Heart right ventricle (tissue), 16 donors: ENCODE results near the gene TMEM244. TPM values are rescaled to one million over a fixed set of nuclear protein-coding genes. Genes with fewer than 3 reads are reported as not detected.
"Not testable (repeated sequence)": the region's sequence is repeated elsewhere in the genome, so short reads cannot be mapped to it uniquely, and the experiment has no call there.

Experiments used
- ATAC-seq, 8 donors: fragments of 200-7000 bp; cut with Tn5 transposase; one replicate each; pipeline ENCODE4 v1.9.1; 2020; ENCODE audit warnings: mild to moderate bottlenecking in 8 of 8, moderate library complexity in 8 of 8, moderate number of reproducible peaks in 1 of 8
- DNase-seq, 2 donors: peaks; one replicate each; pipeline ENCODE4 v3.0.0-alpha.2; 2020
- H3K27ac ChIP-seq, 10 donors: fragments of 200-600 bp; sonication (generic) in 2 of 10; one replicate each; pipeline versions ENCODE4 v1.5.0 to v1.8.0; 2020 to 2022; ENCODE audit warnings: mild to moderate bottlenecking in 3 of 10
- H3K27me3 ChIP-seq, 7 donors: fragments of 200-600 bp; one replicate each; pipeline ENCODE4 v1.8.0; 2021 to 2022; ENCODE audit warnings: mild to moderate bottlenecking in 2 of 7
- H3K36me3 ChIP-seq, 9 donors: fragments of 200-600 bp; sonication (generic) in 1 of 9; one replicate each; pipeline versions ENCODE4 v1.5.0 to v1.8.0; 2020 to 2022; ENCODE audit warnings: mild to moderate bottlenecking in 2 of 9
- H3K4me1 ChIP-seq, 9 donors: fragments of 200-600 bp; sonication (generic) in 1 of 9; one replicate each; pipeline versions ENCODE4 v1.5.0 to v1.8.0; 2020 to 2022; ENCODE audit warnings: mild to moderate bottlenecking in 4 of 9
- H3K4me3 ChIP-seq, 10 donors: fragments of 200-600 bp; sonication (generic) in 2 of 10; one replicate each; pipeline versions ENCODE4 v1.5.0 to v1.8.0; 2020 to 2022; ENCODE audit warnings: mild to moderate bottlenecking in 7 of 10, moderate library complexity in 2 of 10
- H3K9me3 ChIP-seq, 11 donors: fragments of 200-600 bp in 10 of 11; sonication (generic) in 2 of 11; one replicate each; pipeline versions ENCODE4 v1.5.0 to v1.8.0; 2013 to 2022; ENCODE audit warnings: mild to moderate bottlenecking in 2 of 11, control low read depth in 1 of 11, moderate library complexity in 1 of 11
- WGBS, 2 donors: extraction: QIAGEN DNeasy Blood & Tissue Kit; methylation state at CpG; one replicate each; pipeline ENCODE4 v1.1.7; 2013; ENCODE audit warnings: inconsistent platforms in 1 of 2; 5-methylcytosine and 5-hydroxymethylcytosine counted together
- intact Hi-C, 10 donors: fragments of 100-400 bp; cut with DNase I; formaldehyde crosslinking; loops; one replicate each; pipeline versions ENCODE4 v1.11.1 to v1.14.2; 2022
- polyA plus RNA-seq, 2 donors: library from polyadenylated mRNA; stranded (reverse); fragments of 200-250 nt; gene quantifications; one replicate each; pipeline ENCODE4 v1.2.3, GENCODE V29; 2013
- total RNA-seq, 10 donors: library from RNA; stranded (reverse); fragmentation: NEBNext Ultra II Directional in 3 of 10; extraction: Animal tissue kit (Norgen Biotek cat#: 25700) in 3 of 10; gene quantifications; one replicate each; pipeline versions ENCODE4 v1.2.1 to v1.2.4, GENCODE V29; 2021 to 2023
- TF ChIP-seq, protein P1 (sequence below), 9 donors: fragments of 200-600 bp; sonication (generic) in 2 of 9; IDR thresholded peaks; one replicate each; pipeline versions ENCODE4 v1.5.0 to v1.8.0; 2021 to 2022; ENCODE audit warnings: antibody characterized with exemption in 9 of 9, mild to moderate bottlenecking in 5 of 9, moderate library complexity in 1 of 9
- donor health status: Arrhythmogenic right ventricular cardiomyopathy.
- donor health status: ischemic (EF 13 %, LVEDD 7.1; RV severe dilation, severe dysfunction).
- donor health status: healthy with polysubstance abuse.
- donor health status: DM: no; HTN: yes; CAD: no.
- donor health status: DM: no; HTN: no; CAD: no.
- donor health status: ischemic (EF 25% LVEDD 6.9; RV normal size, moderate dysfunction).
- donor health status: ischemic (EF 25% LVEDD 5.7; RV mildly dilated, moderate dysfunction).
- donor health status: healthy.
- donor health status: DM: yes; HTN: yes; CAD: no.
- donor health status: Ischemic cardiomyopathy.
- donor health status: ischemic (EF 35%, LVEDD 5.7; RV mildly dilated, moderate dysfunction).
- donor health status: nonischemic (EF 11% LVEDD 7.7; RV severe dilation, severe dysfunction).
- donor health status: DM: yes; HTN: yes; CAD: no.
- donor health status: PGD.
- donor health status: ischemic (EF 29% LVEDD 5.4; RV normal size, mild dysfunction).
- donor health status: nonischemic (EF 23%, LVEDD 6.1; RV moderate dilation, normal function).

TMEM244 gene
- total and polyA plus RNA-seq, 12 donors = not detected

DNA sequence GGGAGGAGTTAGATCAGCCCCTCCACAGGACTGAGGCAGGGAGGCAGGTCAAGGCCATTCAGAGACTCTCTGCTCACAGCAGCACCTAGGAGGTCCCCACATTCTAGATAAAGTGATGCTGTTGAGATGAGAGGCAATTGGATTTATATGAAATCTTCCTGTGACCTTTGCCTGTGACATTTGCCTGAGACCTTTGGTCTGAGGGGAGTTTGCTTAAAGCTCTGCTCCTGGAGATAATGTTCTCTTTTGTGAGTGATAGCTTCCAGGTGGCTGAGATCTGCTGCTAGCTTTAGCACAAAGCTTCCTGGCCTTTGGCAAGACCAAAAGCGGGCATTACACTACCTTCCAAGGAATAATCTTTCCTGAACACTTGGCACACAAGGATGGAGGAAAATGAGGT, 43.3 kb downstream of the TMEM244 start:
- H3K9me3 ChIP-seq = no peaks in the 10 kb centered on the region
- intact Hi-C loops = no loop called here
- no peak for ATAC-seq
- H3K27ac ChIP-seq = no peak overlapping the region
- no peaks in the 10 kb centered on the region for H3K4me1 ChIP-seq
- no peak for DNase-seq
- no peaks in the 10 kb centered on the region for H3K36me3 ChIP-seq
- H3K4me3 ChIP-seq = no peak overlapping the region
- 90 to 91% methylated on average over 1 of the region's 1 CpG for WGBS, 2 donors
- TF ChIP-seq, protein P1, sequence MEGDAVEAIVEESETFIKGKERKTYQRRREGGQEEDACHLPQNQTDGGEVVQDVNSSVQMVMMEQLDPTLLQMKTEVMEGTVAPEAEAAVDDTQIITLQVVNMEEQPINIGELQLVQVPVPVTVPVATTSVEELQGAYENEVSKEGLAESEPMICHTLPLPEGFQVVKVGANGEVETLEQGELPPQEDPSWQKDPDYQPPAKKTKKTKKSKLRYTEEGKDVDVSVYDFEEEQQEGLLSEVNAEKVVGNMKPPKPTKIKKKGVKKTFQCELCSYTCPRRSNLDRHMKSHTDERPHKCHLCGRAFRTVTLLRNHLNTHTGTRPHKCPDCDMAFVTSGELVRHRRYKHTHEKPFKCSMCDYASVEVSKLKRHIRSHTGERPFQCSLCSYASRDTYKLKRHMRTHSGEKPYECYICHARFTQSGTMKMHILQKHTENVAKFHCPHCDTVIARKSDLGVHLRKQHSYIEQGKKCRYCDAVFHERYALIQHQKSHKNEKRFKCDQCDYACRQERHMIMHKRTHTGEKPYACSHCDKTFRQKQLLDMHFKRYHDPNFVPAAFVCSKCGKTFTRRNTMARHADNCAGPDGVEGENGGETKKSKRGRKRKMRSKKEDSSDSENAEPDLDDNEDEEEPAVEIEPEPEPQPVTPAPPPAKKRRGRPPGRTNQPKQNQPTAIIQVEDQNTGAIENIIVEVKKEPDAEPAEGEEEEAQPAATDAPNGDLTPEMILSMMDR (IDR thresholded peaks at IDR 0.05) = no peak
- H3K27me3 ChIP-seq = peaks cover 0 to 29% (median 0%) of the 10 kb centered on the region in 7 donors

DNA sequence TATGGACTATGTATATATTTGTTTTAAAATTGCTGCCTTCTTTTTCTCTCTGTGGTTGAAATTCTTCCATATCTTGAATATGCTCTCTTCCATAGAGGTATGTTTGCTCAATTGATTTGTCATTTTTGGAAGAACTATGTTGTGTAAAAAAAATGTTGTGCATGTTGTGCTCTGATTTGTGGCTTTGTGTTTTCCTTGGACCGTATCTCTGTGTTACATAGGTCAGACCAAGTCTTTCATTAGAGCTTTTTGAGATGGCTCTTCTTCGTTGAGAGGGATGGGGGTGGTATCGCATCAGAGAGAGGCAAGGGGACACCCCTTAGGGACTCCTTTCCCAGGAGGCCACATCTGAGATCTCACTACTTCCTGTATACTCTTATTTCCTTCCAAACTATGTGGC, 43.8 kb downstream of the TMEM244 start:
- no peak overlapping the region for H3K4me3 ChIP-seq
- WGBS, 2 donors = 70 to 77% methylated on average over 3 of the region's 3 CpGs
- no peaks in the 10 kb centered on the region for H3K4me1 ChIP-seq
- peaks cover 0 to 29% (median 0%) of the 10 kb centered on the region in 7 donors for H3K27me3 ChIP-seq
- TF ChIP-seq, protein P1 (IDR thresholded peaks at IDR 0.05) = no peak
- no peaks in the 10 kb centered on the region for H3K9me3 ChIP-seq
- no peaks in the 10 kb centered on the region for H3K36me3 ChIP-seq
- ATAC-seq (no peak), DNase-seq (no peak)
- no peak overlapping the region for H3K27ac ChIP-seq
- intact Hi-C loops = no loop called here

DNA sequence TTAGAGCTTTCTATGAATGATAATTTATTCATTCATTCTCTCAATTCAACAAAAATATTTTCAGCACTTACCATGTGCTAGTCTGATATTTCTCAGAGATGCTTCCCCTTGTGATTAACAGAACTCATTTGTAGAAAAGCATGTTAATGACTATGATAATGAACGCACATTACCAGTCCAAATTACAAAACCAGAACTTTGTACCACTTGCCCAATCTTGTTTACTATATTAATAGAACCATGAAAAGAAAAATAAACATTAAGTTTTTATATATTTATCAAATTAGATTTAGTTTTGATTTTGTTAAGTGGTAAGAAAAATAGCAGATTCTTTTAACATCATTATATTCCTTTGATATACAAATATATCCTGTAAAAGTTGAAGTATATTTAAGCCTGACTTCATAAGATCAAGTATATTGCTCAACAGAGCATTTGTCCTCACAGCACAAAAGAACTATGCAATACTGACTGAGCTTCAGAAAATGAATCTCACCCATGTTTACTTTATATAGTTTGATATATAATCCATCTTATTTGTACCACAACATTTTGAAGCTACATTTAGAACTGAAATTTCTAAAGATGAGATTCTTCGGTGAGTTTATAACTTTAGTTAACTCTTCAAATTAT, 48.9 kb downstream of the TMEM244 start:
- Histone ChIP-seq H3K27ac (no peak overlapping the region), H3K36me3 (no peaks in the 10 kb centered on the region), H3K4me3 (no peak overlapping the region), H3K4me1 (no peaks in the 10 kb centered on the region), H3K9me3 (peaks cover 0 to 9% (median 0%) of the 10 kb centered on the region in 11 donors), H3K27me3 (peaks cover 0 to 8% (median 0%) of the 10 kb centered on the region in 7 donors)
- 81 to 91% methylated on average over 2 of the region's 2 CpGs for WGBS, 2 donors
- TF ChIP-seq, protein P1 (IDR thresholded peaks at IDR 0.05) = no peak
- no peak for DNase-seq
- intact Hi-C loops = no loop called here
- no peak for ATAC-seq

DNA sequence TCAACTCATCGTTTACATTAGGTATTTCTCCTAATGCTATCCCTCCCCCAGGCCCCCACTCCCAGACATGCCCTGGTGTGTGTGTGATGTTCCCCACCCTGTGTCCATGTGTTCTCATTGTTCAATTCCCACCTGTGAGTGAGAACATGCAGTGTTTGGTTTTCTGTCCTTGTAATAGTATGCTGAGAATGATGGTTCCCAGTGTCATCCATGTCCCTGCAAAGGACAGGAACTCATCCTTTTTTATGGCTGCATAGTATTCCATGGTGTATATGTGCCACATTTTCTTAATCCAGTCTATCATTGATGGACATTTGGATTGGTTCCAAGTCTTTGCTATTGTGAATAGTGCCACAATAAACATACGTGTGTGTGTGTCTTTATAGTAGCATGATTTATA, 54.0 kb downstream of the TMEM244 start:
- not testable (repeated sequence) for ATAC-seq
- 87 to 92% methylated on average over 2 of the region's 2 CpGs for WGBS, 2 donors

DNA sequence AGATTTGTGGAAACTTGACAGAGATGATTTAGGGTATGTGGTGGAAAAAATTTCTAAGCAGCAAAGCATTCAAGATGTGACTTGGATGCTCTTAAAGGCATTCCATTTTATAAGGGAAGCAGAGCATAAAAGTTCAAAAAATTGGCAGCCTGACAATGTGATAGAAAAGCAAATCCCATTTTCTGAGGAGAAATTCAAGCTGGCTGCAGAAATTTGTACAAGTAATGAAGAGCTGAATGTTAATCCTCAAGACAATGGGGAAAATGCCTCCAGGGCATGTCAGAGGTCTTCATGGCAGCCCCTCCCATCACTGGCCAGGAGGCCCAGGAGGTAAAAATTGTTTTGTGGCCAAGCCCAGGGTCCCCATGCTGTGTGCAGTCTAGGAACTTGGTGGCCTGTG, 58.2 kb downstream of the TMEM244 start:
- intact Hi-C loops, H3K36me3 ChIP-seq, H3K27ac ChIP-seq, H3K27me3 ChIP-seq, H3K4me1 ChIP-seq, DNase-seq, H3K9me3 ChIP-seq, ATAC-seq, H3K4me3 ChIP-seq: not testable (repeated sequence)

More for the DNA sequence above, 54.0 kb downstream of the TMEM244 start:
- DNase-seq, intact Hi-C loops, H3K4me1 ChIP-seq, H3K27me3 ChIP-seq, H3K4me3 ChIP-seq, H3K36me3 ChIP-seq, H3K27ac ChIP-seq: not testable (repeated sequence)
- peaks cover 0 to 11% (median 0%) of the 10 kb centered on the region in 11 donors for H3K9me3 ChIP-seq
